SK-N-SH treated with all-trans-retinoic acid at 6 μM for 48 hours (cell line): ENCODE measurements around the gene UAP1L1.

Source experiments
- ARNTL ChIP-seq: fragments of 450-650 bp; formaldehyde crosslinking; IDR thresholded peaks from 2 replicates; pipeline ENCODE4 v1.5.0; 2020; ENCODE audit warnings: low read depth, mild to moderate bottlenecking, moderate library complexity, borderline replicate concordance
- ESRRG ChIP-seq: fragments of 250-450 bp; sonication (Bioruptor Pico); IDR thresholded peaks from 2 replicates; pipeline ENCODE4 v1.6.1; 2021; ENCODE audit warnings: mild to moderate bottlenecking
- SNAI2 ChIP-seq: fragments of 250-450 bp; sonication (Bioruptor Pico); IDR thresholded peaks from 2 replicates; pipeline ENCODE4 v1.5.0; 2020; ENCODE audit warnings: mild to moderate bottlenecking, moderate library complexity
- ZFP30 ChIP-seq: fragments of 450-650 bp; formaldehyde crosslinking; IDR thresholded peaks from 2 replicates; pipeline ENCODE4 v1.5.0; 2022; ENCODE audit warnings: mild to moderate bottlenecking, moderate library complexity
- TF ChIP-seq, protein P1 (sequence below): fragments of 250-450 bp; sonication (Bioruptor Pico); IDR thresholded peaks from 2 replicates; pipeline ENCODE4 v1.5.0; 2020; ENCODE audit warnings: mild to moderate bottlenecking, moderate library complexity
- TF ChIP-seq, protein P2 (sequence below): fragments of 250-450 bp; sonication (Bioruptor Pico); IDR thresholded peaks from 2 replicates; pipeline ENCODE4 v1.5.1; 2020; ENCODE audit warnings: low read depth, mild to moderate bottlenecking, moderate library complexity

- TF ChIP-seq ZFP30 (CRISPR knock-in tag) (no peak), ESRRG (CRISPR knock-in tag) (no peak), ARNTL (CRISPR knock-in tag) (no peak), SNAI2 (CRISPR knock-in tag) (no peak)
- TF ChIP-seq, protein P1, sequence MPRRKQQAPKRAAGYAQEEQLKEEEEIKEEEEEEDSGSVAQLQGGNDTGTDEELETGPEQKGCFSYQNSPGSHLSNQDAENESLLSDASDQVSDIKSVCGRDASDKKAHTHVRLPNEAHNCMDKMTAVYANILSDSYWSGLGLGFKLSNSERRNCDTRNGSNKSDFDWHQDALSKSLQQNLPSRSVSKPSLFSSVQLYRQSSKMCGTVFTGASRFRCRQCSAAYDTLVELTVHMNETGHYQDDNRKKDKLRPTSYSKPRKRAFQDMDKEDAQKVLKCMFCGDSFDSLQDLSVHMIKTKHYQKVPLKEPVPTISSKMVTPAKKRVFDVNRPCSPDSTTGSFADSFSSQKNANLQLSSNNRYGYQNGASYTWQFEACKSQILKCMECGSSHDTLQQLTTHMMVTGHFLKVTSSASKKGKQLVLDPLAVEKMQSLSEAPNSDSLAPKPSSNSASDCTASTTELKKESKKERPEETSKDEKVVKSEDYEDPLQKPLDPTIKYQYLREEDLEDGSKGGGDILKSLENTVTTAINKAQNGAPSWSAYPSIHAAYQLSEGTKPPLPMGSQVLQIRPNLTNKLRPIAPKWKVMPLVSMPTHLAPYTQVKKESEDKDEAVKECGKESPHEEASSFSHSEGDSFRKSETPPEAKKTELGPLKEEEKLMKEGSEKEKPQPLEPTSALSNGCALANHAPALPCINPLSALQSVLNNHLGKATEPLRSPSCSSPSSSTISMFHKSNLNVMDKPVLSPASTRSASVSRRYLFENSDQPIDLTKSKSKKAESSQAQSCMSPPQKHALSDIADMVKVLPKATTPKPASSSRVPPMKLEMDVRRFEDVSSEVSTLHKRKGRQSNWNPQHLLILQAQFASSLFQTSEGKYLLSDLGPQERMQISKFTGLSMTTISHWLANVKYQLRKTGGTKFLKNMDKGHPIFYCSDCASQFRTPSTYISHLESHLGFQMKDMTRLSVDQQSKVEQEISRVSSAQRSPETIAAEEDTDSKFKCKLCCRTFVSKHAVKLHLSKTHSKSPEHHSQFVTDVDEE (CRISPR knock-in tag), result no peak
- TF ChIP-seq, protein P2, sequence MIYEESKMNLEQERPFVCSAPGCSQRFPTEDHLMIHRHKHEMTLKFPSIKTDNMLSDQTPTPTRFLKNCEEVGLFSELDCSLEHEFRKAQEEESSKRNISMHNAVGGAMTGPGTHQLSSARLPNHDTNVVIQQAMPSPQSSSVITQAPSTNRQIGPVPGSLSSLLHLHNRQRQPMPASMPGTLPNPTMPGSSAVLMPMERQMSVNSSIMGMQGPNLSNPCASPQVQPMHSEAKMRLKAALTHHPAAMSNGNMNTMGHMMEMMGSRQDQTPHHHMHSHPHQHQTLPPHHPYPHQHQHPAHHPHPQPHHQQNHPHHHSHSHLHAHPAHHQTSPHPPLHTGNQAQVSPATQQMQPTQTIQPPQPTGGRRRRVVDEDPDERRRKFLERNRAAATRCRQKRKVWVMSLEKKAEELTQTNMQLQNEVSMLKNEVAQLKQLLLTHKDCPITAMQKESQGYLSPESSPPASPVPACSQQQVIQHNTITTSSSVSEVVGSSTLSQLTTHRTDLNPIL (CRISPR knock-in tag), result no peak
Measured at GRCh38 chr9:137107982-137108381, 30.7 kb downstream of the UAP1L1 start.
